H1 (cell line): ENCODE measurements around the gene RAD50.

Experiments
- CEBPB ChIP-seq: IDR thresholded peaks from 2 replicates; pipeline ENCODE4 v1.6.1; 2012; ENCODE audit warnings: low read depth, low read length
- EZH2 ChIP-seq: fragments of 200-600 bp; sonication (generic); IDR thresholded peaks from 2 replicates; pipeline ENCODE4 v1.7.1; 2012; ENCODE audit warnings: low read depth, mild to moderate bottlenecking, moderate library complexity, low read length, inconsistent platforms; ENCODE audit not compliant: severe bottlenecking
- POLR2A ChIP-seq, 2 experiments: IDR thresholded peaks; 1 replicate in 1 of 2; 2 replicates in 1 of 2; pipeline ENCODE4 v1.6.1; 2011; ENCODE audit warnings: low read depth in 2 of 2, low read length in 2 of 2, mild to moderate bottlenecking in 2 of 2; ENCODE audit errors: control extremely low read depth in 1 of 2
- SP2 ChIP-seq: IDR thresholded peaks from 2 replicates; pipeline ENCODE4 v1.6.1; 2012; ENCODE audit warnings: mild to moderate bottlenecking, low read length, inconsistent platforms
- YY1 ChIP-seq: IDR thresholded peaks from 2 replicates; pipeline ENCODE4 v1.6.1; 2011; ENCODE audit warnings: low read depth, mild to moderate bottlenecking, low read length
- TF ChIP-seq, protein P1 (sequence below), 3 experiments: IDR thresholded peaks; 1 replicate in 2 of 3; 2 replicates in 1 of 3; pipeline versions ENCODE4 v1.5.1 to v1.6.1; 2011; ENCODE audit warnings: low read length in 3 of 3, mild to moderate bottlenecking in 3 of 3, inconsistent platforms in 2 of 3, low read depth in 1 of 3, moderate library complexity in 1 of 3; ENCODE audit not compliant: insufficient read depth in 1 of 3; ENCODE audit errors: control extremely low read depth in 1 of 3

DNA sequence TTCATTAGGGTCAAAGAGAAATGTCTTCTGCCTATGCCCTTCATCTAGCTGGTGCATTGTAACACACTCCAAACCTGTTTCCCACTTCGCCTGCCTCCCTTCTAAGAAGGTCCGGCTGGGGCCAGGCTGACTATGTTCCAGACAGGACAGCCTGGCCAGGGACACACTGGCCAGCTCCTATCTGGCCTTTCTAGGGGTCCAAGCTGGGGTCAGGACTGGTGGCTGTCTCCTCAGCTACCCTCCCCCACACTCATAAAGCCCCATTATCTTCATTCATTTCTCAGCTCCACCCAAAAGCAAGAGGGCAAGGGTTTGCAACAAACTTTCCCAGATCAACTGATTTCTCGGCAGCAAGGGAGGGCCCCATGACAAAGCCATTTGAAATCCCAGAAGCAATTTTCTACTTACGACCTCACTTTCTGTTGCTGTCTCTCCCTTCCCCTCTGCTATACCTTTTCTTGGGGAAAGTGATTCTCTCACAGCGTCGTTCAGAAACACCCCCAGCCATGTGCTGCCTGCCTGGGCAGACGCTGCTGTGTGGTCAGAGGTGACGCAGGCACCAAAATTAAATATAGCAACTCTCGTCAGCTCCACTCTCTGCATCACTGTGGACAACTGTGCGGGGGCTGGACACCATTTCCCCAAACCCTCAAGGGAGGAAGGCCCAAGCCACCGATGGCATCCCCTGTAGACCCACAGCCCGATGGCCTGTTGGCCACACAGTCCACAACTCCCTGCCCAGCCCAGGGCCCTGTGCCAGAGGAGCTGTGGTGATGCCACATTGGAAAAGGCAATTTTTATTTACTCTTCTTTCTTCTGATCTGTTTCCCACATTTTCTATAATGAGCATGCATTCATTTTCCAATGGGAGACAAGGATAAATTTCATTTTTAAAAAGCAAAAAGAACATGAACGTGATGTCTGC is 107.3 kb downstream of the RAD50 start:
- TF ChIP-seq EZH2 (no peak), CEBPB (no peak), POLR2A (IDR thresholded peaks at IDR 0.05; ENCODE audit: control extremely low read depth in 1 of 2, low read depth in 2 of 2, low read length in 2 of 2) (no peak), SP2 (no peak), YY1 (no peak)
- TF ChIP-seq, protein P1, sequence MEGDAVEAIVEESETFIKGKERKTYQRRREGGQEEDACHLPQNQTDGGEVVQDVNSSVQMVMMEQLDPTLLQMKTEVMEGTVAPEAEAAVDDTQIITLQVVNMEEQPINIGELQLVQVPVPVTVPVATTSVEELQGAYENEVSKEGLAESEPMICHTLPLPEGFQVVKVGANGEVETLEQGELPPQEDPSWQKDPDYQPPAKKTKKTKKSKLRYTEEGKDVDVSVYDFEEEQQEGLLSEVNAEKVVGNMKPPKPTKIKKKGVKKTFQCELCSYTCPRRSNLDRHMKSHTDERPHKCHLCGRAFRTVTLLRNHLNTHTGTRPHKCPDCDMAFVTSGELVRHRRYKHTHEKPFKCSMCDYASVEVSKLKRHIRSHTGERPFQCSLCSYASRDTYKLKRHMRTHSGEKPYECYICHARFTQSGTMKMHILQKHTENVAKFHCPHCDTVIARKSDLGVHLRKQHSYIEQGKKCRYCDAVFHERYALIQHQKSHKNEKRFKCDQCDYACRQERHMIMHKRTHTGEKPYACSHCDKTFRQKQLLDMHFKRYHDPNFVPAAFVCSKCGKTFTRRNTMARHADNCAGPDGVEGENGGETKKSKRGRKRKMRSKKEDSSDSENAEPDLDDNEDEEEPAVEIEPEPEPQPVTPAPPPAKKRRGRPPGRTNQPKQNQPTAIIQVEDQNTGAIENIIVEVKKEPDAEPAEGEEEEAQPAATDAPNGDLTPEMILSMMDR (IDR thresholded peaks at IDR 0.05; ENCODE audit: control extremely low read depth in 1 of 3, insufficient read depth in 1 of 3, low read depth in 1 of 3, low read length in 3 of 3), result no peak
